K562 (cell line): ENCODE results near the gene CTNS. TPM values are rescaled to one million over a fixed set of nuclear protein-coding genes. Genes with fewer than 3 reads are reported as not detected.
A peak's percentile ranks its signal among the peaks of the same experiment; 100 is the strongest.

Experiments used
- BRD9 ChIP-seq: fragments of 450-650 bp; IDR thresholded peaks from 2 replicates; pipeline ENCODE4 v1.6.1; 2018; ENCODE audit warnings: low read depth; ENCODE audit not compliant: partially characterized antibody
- E2F4 ChIP-seq: sonication (generic); formaldehyde crosslinking; IDR thresholded peaks from 2 replicates; pipeline ENCODE4 v1.8.0; 2022; ENCODE audit warnings: mild to moderate bottlenecking, low read depth, missing genetic modification reagents
- ETV5 ChIP-seq: sonication (generic); formaldehyde crosslinking; IDR thresholded peaks from 2 replicates; pipeline ENCODE4 v1.4.0; 2020; ENCODE audit warnings: low read depth, mild to moderate bottlenecking, missing genetic modification reagents
- GABPA ChIP-seq: fragments of 200-800 bp; sonication (Bioruptor generic); conservative IDR thresholded peaks from 2 replicates; pipeline ENCODE4 v1.6.1; 2016; ENCODE audit warnings: low read depth, missing genetic modification characterization, missing compliant biosample characterization
- KDM4B ChIP-seq, 2 experiments: fragments of 450-650 bp in 1 of 2; sonication (generic) in 1 of 2; IDR thresholded peaks; 2 replicates each; pipeline ENCODE4 v1.6.1; 2016 to 2017; ENCODE audit warnings: borderline replicate concordance in 2 of 2, antibody characterized with exemption in 1 of 2, low read depth in 1 of 2, mild to moderate bottlenecking in 1 of 2
- KLF13 ChIP-seq: fragments of 450-650 bp; IDR thresholded peaks from 2 replicates; pipeline ENCODE4 v1.6.1; 2016; ENCODE audit warnings: missing genetic modification characterization, low read depth, mild to moderate bottlenecking, missing compliant biosample characterization, moderate library complexity, borderline replicate concordance
- MYC ChIP-seq, 2 experiments: fragments of 250-450 bp in 1 of 2; sonication (Bioruptor Pico) in 1 of 2; IDR thresholded peaks; 2 replicates each; pipeline versions ENCODE4 v1.5.1 to v1.6.1; 2012 to 2021; ENCODE audit warnings: low read depth in 2 of 2, borderline replicate concordance in 1 of 2, improper control_type of control experiment in 1 of 2, low read length in 1 of 2, mild to moderate bottlenecking in 1 of 2, moderate library complexity in 1 of 2
- NFE2L1 ChIP-seq: fragments of 450-650 bp; IDR thresholded peaks from 2 replicates; pipeline ENCODE4 v1.6.1; 2016; ENCODE audit warnings: missing genetic modification characterization, low read depth, mild to moderate bottlenecking, missing compliant biosample characterization, moderate library complexity, borderline replicate concordance
- NR3C1 ChIP-seq: sonication (generic); formaldehyde crosslinking; IDR thresholded peaks from 2 replicates; pipeline ENCODE4 v1.8.1; 2022; ENCODE audit warnings: missing genetic modification reagents
- NRF1 ChIP-seq, 2 experiments: fragments of 450-650 bp; IDR thresholded peaks in 1 of 2; conservative IDR thresholded peaks in 1 of 2; 2 replicates each; pipeline ENCODE4 v1.6.1; 2014; ENCODE audit warnings: mild to moderate bottlenecking in 2 of 2
- PBX2 ChIP-seq, 2 experiments: IDR thresholded peaks in 1 of 2; conservative IDR thresholded peaks in 1 of 2; 2 replicates each; pipeline ENCODE4 v1.6.1; 2016; ENCODE audit warnings: low read depth in 2 of 2, mild to moderate bottlenecking in 1 of 2, missing compliant biosample characterization in 1 of 2, missing genetic modification characterization in 1 of 2, moderate library complexity in 1 of 2
- PHF8 ChIP-seq: fragments of 200-600 bp; sonication (generic); IDR thresholded peaks from 2 replicates; pipeline ENCODE4 v1.6.1; 2012; ENCODE audit warnings: mixed run types, mild to moderate bottlenecking, inconsistent platforms, low read length, moderate library complexity, borderline replicate concordance
- RAD21 ChIP-seq, 2 experiments: fragments of 250-450 bp in 1 of 2; fragments of 450-650 bp in 1 of 2; sonication (Bioruptor Pico) in 1 of 2; formaldehyde crosslinking in 1 of 2; IDR thresholded peaks in 1 of 2; conservative IDR thresholded peaks in 1 of 2; 2 replicates each; pipeline versions ENCODE4 v1.4.0 to v1.8.0; 2020 to 2022; ENCODE audit warnings: mild to moderate bottlenecking in 2 of 2, moderate library complexity in 1 of 2
- SIN3B ChIP-seq: fragments of 450-650 bp; IDR thresholded peaks from 2 replicates; pipeline ENCODE4 v1.6.1; 2017; ENCODE audit warnings: low read depth, mild to moderate bottlenecking, moderate library complexity
- SIX5 ChIP-seq, 2 experiments: IDR thresholded peaks; 2 replicates each; pipeline ENCODE4 v1.6.1; 2011; ENCODE audit warnings: low read length in 2 of 2, borderline replicate concordance in 1 of 2, low read depth in 1 of 2, mild to moderate bottlenecking in 1 of 2, moderate library complexity in 1 of 2; ENCODE audit not compliant: insufficient read depth in 1 of 2
- SP1 ChIP-seq: sonication (generic); formaldehyde crosslinking; IDR thresholded peaks from 2 replicates; pipeline ENCODE4 v1.8.1; 2022; ENCODE audit warnings: mild to moderate bottlenecking, missing genetic modification reagents
- SRSF9 ChIP-seq: fragments of 200-400 bp; formaldehyde crosslinking; IDR thresholded peaks from 2 replicates; pipeline ENCODE4 v1.6.1; 2017; ENCODE audit warnings: low read depth, low read length, borderline replicate concordance
- YY1 ChIP-seq, 3 experiments: IDR thresholded peaks; 2 replicates each; pipeline ENCODE4 v1.6.1; 2011; ENCODE audit warnings: low read length in 2 of 3, mild to moderate bottlenecking in 2 of 3, moderate library complexity in 2 of 3, borderline replicate concordance in 1 of 3, control low read depth in 1 of 3, low read depth in 1 of 3; ENCODE audit not compliant: insufficient read depth in 3 of 3, insufficient replicate concordance in 2 of 3, control insufficient read depth in 1 of 3, insufficient read length in 1 of 3; ENCODE audit errors: extremely low read depth in 1 of 3
- ZNF140 ChIP-seq: fragments of 250-450 bp; sonication (Bioruptor Pico); IDR thresholded peaks from 2 replicates; pipeline ENCODE4 v1.8.0; 2021; ENCODE audit warnings: moderate library complexity, mild to moderate bottlenecking, inconsistent platforms
- ZNF143 ChIP-seq: sonication (generic); formaldehyde crosslinking; IDR thresholded peaks from 2 replicates; pipeline ENCODE4 v1.9.0; 2022; ENCODE audit warnings: mild to moderate bottlenecking, missing genetic modification reagents
- ZNF217 ChIP-seq: sonication (generic); formaldehyde crosslinking; IDR thresholded peaks from 2 replicates; pipeline ENCODE4 v1.8.0; 2022; ENCODE audit warnings: mild to moderate bottlenecking, missing genetic modification reagents
- polyA plus RNA-seq, 8 experiments: library from polyadenylated mRNA; depleted of rRNA in 4 of 8; stranded (reverse) in 5 of 8; unstranded in 3 of 8; fragments of >200 nt; fragmentation: Nextera tagmentation in 2 of 8; fragmentation: Illumina TruSeq in 1 of 8; extraction: Ambion mirVana in 2 of 8; extraction: Trizol in 1 of 8; gene quantifications; 2 replicates each; pipeline versions ENCODE4 v1.2.1 to v1.2.3, GENCODE V29; 2011 to 2014; ENCODE audit warnings: inconsistent platforms in 1 of 8, missing spikeins in 1 of 8
- total RNA-seq, 7 experiments: library from RNA; depleted of rRNA in 6 of 7; stranded (reverse); fragments of >200 nt in 6 of 7; fragmentation: Illumina TruSeq in 2 of 7; extraction: Trizol in 2 of 7; gene quantifications; 2 replicates each; pipeline versions ENCODE4 v1.2.1 to v1.2.3, GENCODE V29; 2011 to 2021; ENCODE audit warnings: low replicate concordance in 1 of 7

Gene CTNS
- total and polyA plus RNA-seq, 9 of the 15 experiments (the other 6 are each of a cell fraction or from before 2014, with no cell fraction given): 0.66 to 8.4 (median 4.9) TPM

- TF ChIP-seq KDM4B (IDR thresholded peaks at IDR 0.05; ENCODE audit: borderline replicate concordance in 2 of 2, low read depth in 1 of 2) (peak in 1 of 2 experiments; percentile 55; a peak in 1 of 4 replicates), ZNF217 (CRISPR knock-in tag) (no peak), PHF8 (peak; percentile 71; the same call in 1 of the 2 replicates), NFE2L1 (tag) (no peak), SIX5 (IDR thresholded peaks at IDR 0.05; ENCODE audit: borderline replicate concordance in 1 of 2, insufficient read depth in 1 of 2, low read depth in 1 of 2, low read length in 2 of 2) (peak; percentile 72 to 73), YY1 (IDR thresholded peaks at IDR 0.05; ENCODE audit: borderline replicate concordance in 1 of 3, control insufficient read depth in 1 of 3, extremely low read depth in 1 of 3, insufficient read depth in 3 of 3, insufficient read length in 1 of 3, insufficient replicate concordance in 2 of 3, low read depth in 1 of 3, low read length in 2 of 3) (peak in 2 of 3 experiments; percentile 64 to 70), ZNF140 (no peak), MYC (IDR thresholded peaks at IDR 0.05; ENCODE audit: low read depth, low read length) (0 out of 2 replicates have a peak, but pooled peaks have one; percentile 14), MYC (CRISPR knock-in tag; IDR thresholded peaks at IDR 0.05; ENCODE audit: borderline replicate concordance, low read depth) (no peak), NR3C1 (CRISPR knock-in tag) (no peak), ZNF143 (CRISPR knock-in tag) (peak; percentile 96), RAD21 (CRISPR knock-in tag; conservative IDR thresholded peaks at IDR 0.05 in 1 of 2, IDR thresholded peaks at IDR 0.05 in 1 of 2) (no peak), KLF13 (tag) (0 out of 2 replicates have a peak, but pooled peaks have one; percentile 39), PBX2 (CRISPR knock-in tag; IDR thresholded peaks at IDR 0.05; ENCODE audit: low read depth) (peak; percentile 61), PBX2 (tag; conservative IDR thresholded peaks at IDR 0.05; ENCODE audit: low read depth) (peak; percentile 89), SP1 (CRISPR knock-in tag) (peak; percentile 79), E2F4 (CRISPR knock-in tag) (no peak), NRF1 (conservative IDR thresholded peaks at IDR 0.05 in 1 of 2, IDR thresholded peaks at IDR 0.05 in 1 of 2) (peak; percentile 91 to 92), ETV5 (CRISPR knock-in tag) (peak; percentile 62), SRSF9 (no peak), GABPA (peak; percentile 93), SIN3B (peak; percentile 83), BRD9 (no peak)
Observed at GRCh38 chr17:3636154-3636907, at the start of gene CTNS, which contains the start of gene SHPK (continued).
